HepG2 (cell line): ENCODE measurements around the gene ST6GALNAC2. TPM values are rescaled to one million over a fixed set of nuclear protein-coding genes. Genes with fewer than 3 reads are reported as not detected.

Source experiments
- BCLAF1 ChIP-seq: fragments of 450-650 bp; IDR thresholded peaks from 2 replicates; pipeline ENCODE4 v1.6.1; 2017; ENCODE audit warnings: mild to moderate bottlenecking
- GABPB1 ChIP-seq: IDR thresholded peaks from 2 replicates; pipeline ENCODE4 v1.6.1; 2016; ENCODE audit warnings: mild to moderate bottlenecking, missing genetic modification reagents, moderate library complexity, missing compliant biosample characterization
- HNF1B ChIP-seq: sonication (generic); formaldehyde crosslinking; IDR thresholded peaks from 2 replicates; pipeline ENCODE4 v1.5.1; 2020; ENCODE audit warnings: mild to moderate bottlenecking, moderate library complexity, missing genetic modification reagents
- MXD4 ChIP-seq: IDR thresholded peaks from 2 replicates; pipeline ENCODE4 v1.6.1; 2016; ENCODE audit warnings: mild to moderate bottlenecking, missing biosample characterization, missing genetic modification reagents
- NCOA2 ChIP-seq: sonication (generic); formaldehyde crosslinking; IDR thresholded peaks from 2 replicates; pipeline ENCODE4 v1.8.0; 2022; ENCODE audit warnings: inconsistent platforms
- RERE ChIP-seq: IDR thresholded peaks from 2 replicates; pipeline ENCODE4 v1.6.1; 2016; ENCODE audit warnings: low read depth, missing genetic modification reagents, missing compliant biosample characterization
- SAP130 ChIP-seq: IDR thresholded peaks from 2 replicates; pipeline ENCODE4 v1.6.1; 2016; ENCODE audit warnings: low read depth
- TAF1 ChIP-seq: sonication (generic); formaldehyde crosslinking; IDR thresholded peaks from 2 replicates; pipeline ENCODE4 v1.4.0; 2020; ENCODE audit warnings: missing genetic modification reagents
- ZBTB2 ChIP-seq: sonication (generic); formaldehyde crosslinking; IDR thresholded peaks from 2 replicates; pipeline ENCODE4 v1.8.0; 2022; ENCODE audit warnings: low read depth, missing genetic modification reagents
- ZNF180 ChIP-seq: sonication (generic); formaldehyde crosslinking; IDR thresholded peaks from 2 replicates; pipeline ENCODE4 v1.4.0; 2020; ENCODE audit warnings: low read depth, missing genetic modification reagents, borderline replicate concordance
- ZNF546 ChIP-seq: sonication (generic); formaldehyde crosslinking; conservative IDR thresholded peaks from 2 replicates; pipeline ENCODE4 v1.8.1; 2023; ENCODE audit warnings: mild to moderate bottlenecking, missing genetic modification reagents
- ZNF710 ChIP-seq: sonication (generic); formaldehyde crosslinking; IDR thresholded peaks from 2 replicates; pipeline ENCODE4 v1.5.0; 2020; ENCODE audit warnings: mild to moderate bottlenecking, missing genetic modification reagents, borderline replicate concordance
- ZNF784 ChIP-seq: sonication (generic); formaldehyde crosslinking; IDR thresholded peaks from 2 replicates; pipeline ENCODE4 v1.5.1; 2020; ENCODE audit warnings: missing genetic modification reagents, mild to moderate bottlenecking, borderline replicate concordance
- polyA plus RNA-seq, 8 experiments: library from polyadenylated mRNA; depleted of rRNA in 3 of 8; stranded (reverse) in 7 of 8; unstranded in 1 of 8; fragments of >200 nt; fragmentation: Illumina TruSeq in 4 of 8; extraction: Trizol in 4 of 8; gene quantifications; 2 replicates each; pipeline versions ENCODE4 v1.2.1 to v1.2.3, GENCODE V29; 2011 to 2016; ENCODE audit warnings: low read depth in 4 of 8, missing spikeins in 1 of 8, mixed read lengths in 1 of 8; ENCODE audit not compliant: insufficient read depth in 1 of 8
- total RNA-seq, 5 experiments: library from RNA; depleted of rRNA; stranded (reverse); fragments of >200 nt; fragmentation: Illumina TruSeq; extraction: Trizol; gene quantifications; 2 replicates each; pipeline ENCODE4 v1.2.3, GENCODE V29; 2016; ENCODE audit warnings: low read depth in 1 of 5

Gene ST6GALNAC2
- total and polyA plus RNA-seq, 2 of the 13 experiments (the other 11 are each of a cell fraction or from before 2014, with no cell fraction given) = 0.12 to 0.49 TPM

GRCh38 chr17:76569607-76570279 lies 15.9 kb downstream of the ST6GALNAC2 start (continued):
- TF ChIP-seq RERE (CRISPR knock-in tag) = no peak
- peak; percentile 53 for TF ChIP-seq SAP130 (CRISPR knock-in tag)
- TF ChIP-seq ZNF546 = no peak
- TF ChIP-seq MXD4 (CRISPR knock-in tag) = no peak
- peak; percentile 46; the same call in 1 of the 2 replicates for TF ChIP-seq GABPB1 (CRISPR knock-in tag)
- peak; percentile 29; the same call in 1 of the 2 replicates for TF ChIP-seq TAF1 (CRISPR knock-in tag)
- TF ChIP-seq ZNF180 (CRISPR knock-in tag) = no peak
- TF ChIP-seq BCLAF1 = no peak
- no peak for TF ChIP-seq ZNF784 (CRISPR knock-in tag)
- TF ChIP-seq HNF1B (CRISPR knock-in tag) = no peak
- 0 out of 2 replicates have a peak, but pooled peaks have one; percentile 50 for TF ChIP-seq ZBTB2 (CRISPR knock-in tag)
- no peak for TF ChIP-seq ZNF710 (CRISPR knock-in tag)
- peak; percentile 51; the same call in 1 of the 2 replicates for TF ChIP-seq NCOA2 (CRISPR knock-in tag)
